Lower lobe of right lung (tissue), 2 donors: ENCODE results near the gene EXO1. TPM values are rescaled to one million over a fixed set of nuclear protein-coding genes. Genes with fewer than 3 reads are reported as not detected.
A peak's percentile ranks its signal among the peaks of the same experiment; 100 is the strongest.

Experiments used
- ATAC-seq, 2 donors: fragments of 200-7000 bp; cut with Tn5 transposase; one replicate each; pipeline ENCODE4 v1.9.1; 2020 to 2022; ENCODE audit warnings: mild to moderate bottlenecking in 2 of 2, moderate library complexity in 2 of 2
- DNase-seq: peaks from one replicate; pipeline ENCODE4 v3.0.0-alpha.2; 2020
- H3K27ac ChIP-seq: fragments of 200-600 bp; one replicate; pipeline ENCODE4 v1.8.0; 2022
- H3K27me3 ChIP-seq: fragments of 200-600 bp; one replicate; pipeline ENCODE4 v1.8.0; 2022; ENCODE audit warnings: low read depth
- H3K36me3 ChIP-seq: fragments of 200-600 bp; one replicate; pipeline ENCODE4 v1.8.0; 2022; ENCODE audit warnings: mild to moderate bottlenecking
- H3K4me1 ChIP-seq: fragments of 200-600 bp; one replicate; pipeline ENCODE4 v1.8.0; 2022
- H3K4me3 ChIP-seq: fragments of 200-600 bp; one replicate; pipeline ENCODE4 v1.8.0; 2022; ENCODE audit warnings: mild to moderate bottlenecking
- H3K9me3 ChIP-seq: fragments of 200-600 bp; one replicate; pipeline ENCODE4 v1.8.0; 2022
- intact Hi-C: fragments of 100-400 bp; cut with DNase I; formaldehyde crosslinking; loops from one replicate; pipeline ENCODE4 v1.11.0; 2022
- total RNA-seq: library from RNA; stranded (reverse); fragmentation: NEBNext Ultra II Directional; extraction: Animal tissue kit (Norgen Biotek cat#: 25700); gene quantifications from one replicate; pipeline ENCODE4 v1.2.1, GENCODE V29; 2021
- TF ChIP-seq, protein P1 (sequence below): fragments of 200-600 bp; IDR thresholded peaks from one replicate; pipeline ENCODE4 v1.8.0; 2022; ENCODE audit warnings: antibody characterized with exemption, mild to moderate bottlenecking
- donor health status: DM: no; HTN: yes; CAD: no; lungs with severe emphysema.

EXO1 gene
- total RNA-seq, 1 donor from 2014 or later, result 1.4 TPM

DNA sequence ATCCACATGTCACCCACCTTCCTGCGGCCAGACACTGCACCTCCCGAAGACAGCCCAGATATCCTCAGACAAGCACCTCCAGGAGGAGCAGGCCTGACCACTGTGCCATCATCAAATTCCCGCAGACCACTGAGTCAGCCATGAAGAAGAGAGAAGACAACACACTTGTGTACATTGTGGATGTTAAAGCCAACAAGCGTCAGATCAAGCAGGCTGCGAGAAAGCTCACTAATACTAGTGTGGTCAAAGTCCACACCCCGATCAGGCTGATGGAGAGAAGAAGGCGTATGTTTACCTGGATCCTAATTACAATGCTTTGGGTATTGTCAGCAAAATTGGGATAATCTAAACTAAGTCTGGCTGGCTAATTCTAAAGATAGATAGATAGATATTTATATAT, 68.2 kb downstream of the EXO1 start:
- Histone ChIP-seq H3K36me3 (no peaks in the 10 kb centered on the region), H3K9me3 (no peaks in the 10 kb centered on the region), H3K4me1 (no peaks in the 10 kb centered on the region), H3K27ac (no peak overlapping the region), H3K4me3 (no peak overlapping the region), H3K27me3 (no peaks in the 10 kb centered on the region)
- TF ChIP-seq, protein P1, sequence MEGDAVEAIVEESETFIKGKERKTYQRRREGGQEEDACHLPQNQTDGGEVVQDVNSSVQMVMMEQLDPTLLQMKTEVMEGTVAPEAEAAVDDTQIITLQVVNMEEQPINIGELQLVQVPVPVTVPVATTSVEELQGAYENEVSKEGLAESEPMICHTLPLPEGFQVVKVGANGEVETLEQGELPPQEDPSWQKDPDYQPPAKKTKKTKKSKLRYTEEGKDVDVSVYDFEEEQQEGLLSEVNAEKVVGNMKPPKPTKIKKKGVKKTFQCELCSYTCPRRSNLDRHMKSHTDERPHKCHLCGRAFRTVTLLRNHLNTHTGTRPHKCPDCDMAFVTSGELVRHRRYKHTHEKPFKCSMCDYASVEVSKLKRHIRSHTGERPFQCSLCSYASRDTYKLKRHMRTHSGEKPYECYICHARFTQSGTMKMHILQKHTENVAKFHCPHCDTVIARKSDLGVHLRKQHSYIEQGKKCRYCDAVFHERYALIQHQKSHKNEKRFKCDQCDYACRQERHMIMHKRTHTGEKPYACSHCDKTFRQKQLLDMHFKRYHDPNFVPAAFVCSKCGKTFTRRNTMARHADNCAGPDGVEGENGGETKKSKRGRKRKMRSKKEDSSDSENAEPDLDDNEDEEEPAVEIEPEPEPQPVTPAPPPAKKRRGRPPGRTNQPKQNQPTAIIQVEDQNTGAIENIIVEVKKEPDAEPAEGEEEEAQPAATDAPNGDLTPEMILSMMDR, result no peak
- intact Hi-C loops, result no loop called here
- DNase-seq (no peak), ATAC-seq (no peak)

DNA sequence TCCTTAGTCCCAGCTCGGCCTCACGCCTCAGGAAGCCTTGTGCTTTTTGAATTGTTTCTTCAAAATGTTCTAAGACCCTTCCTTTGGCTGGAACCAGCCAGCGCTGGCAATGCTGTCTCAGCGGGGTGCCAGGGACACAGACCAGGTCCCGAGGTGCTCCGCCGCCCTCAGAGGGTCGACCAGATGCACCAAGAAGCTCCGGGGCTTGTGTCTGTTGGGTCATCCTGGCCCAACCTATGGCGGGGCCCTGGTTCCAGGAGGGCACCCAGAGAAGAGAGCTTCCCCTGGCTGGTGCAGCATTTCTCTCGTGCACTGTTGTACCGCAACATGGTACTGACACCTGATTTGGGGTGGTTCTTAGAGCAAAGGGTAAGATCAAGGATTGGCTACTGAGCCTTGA, 69.5 kb downstream of the EXO1 start:
- ATAC-seq (peak in 1 of 2 donors; percentile 21), DNase-seq (no peak)
- no peak overlapping the region for H3K4me3 ChIP-seq

DNA sequence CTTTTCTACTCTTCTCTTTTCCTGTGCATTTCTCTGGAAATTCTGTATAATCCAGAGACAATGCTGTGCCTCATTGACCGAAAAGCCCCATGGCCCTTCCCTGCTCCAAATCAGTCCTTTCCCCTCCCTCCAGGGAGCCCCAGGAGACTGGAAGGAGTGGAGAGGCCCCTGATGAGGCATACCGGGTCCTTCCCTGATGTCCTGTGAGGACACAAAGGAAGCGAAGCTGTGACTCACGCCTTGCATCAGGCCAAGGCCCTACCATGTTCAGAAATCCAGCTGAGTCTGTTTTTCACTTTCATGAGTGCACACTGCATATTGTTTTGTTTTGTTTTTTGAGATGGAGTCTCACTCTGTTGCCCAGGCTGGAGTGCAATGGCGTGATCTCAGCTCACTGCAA, 70.9 kb downstream of the EXO1 start:
- H3K27me3 ChIP-seq, result no peaks in the 10 kb centered on the region
- ATAC-seq, result no peak
- intact Hi-C loops, result no loop called here
- no peak overlapping the region for H3K27ac ChIP-seq
- no peaks in the 10 kb centered on the region for H3K9me3 ChIP-seq
- TF ChIP-seq, protein P1, result no peak
- H3K4me1 ChIP-seq, result no peaks in the 10 kb centered on the region
- no peaks in the 10 kb centered on the region for H3K36me3 ChIP-seq
- H3K4me3 ChIP-seq, result no peak overlapping the region
- DNase-seq, result no peak

More for the DNA sequence above, 69.5 kb downstream of the EXO1 start:
- intact Hi-C loops, result no loop called here
- no peaks in the 10 kb centered on the region for H3K4me1 ChIP-seq
- no peaks in the 10 kb centered on the region for H3K36me3 ChIP-seq
- H3K9me3 ChIP-seq, result no peaks in the 10 kb centered on the region
- H3K27me3 ChIP-seq, result no peaks in the 10 kb centered on the region
- no peak overlapping the region for H3K27ac ChIP-seq
- TF ChIP-seq, protein P1, result no peak

DNA sequence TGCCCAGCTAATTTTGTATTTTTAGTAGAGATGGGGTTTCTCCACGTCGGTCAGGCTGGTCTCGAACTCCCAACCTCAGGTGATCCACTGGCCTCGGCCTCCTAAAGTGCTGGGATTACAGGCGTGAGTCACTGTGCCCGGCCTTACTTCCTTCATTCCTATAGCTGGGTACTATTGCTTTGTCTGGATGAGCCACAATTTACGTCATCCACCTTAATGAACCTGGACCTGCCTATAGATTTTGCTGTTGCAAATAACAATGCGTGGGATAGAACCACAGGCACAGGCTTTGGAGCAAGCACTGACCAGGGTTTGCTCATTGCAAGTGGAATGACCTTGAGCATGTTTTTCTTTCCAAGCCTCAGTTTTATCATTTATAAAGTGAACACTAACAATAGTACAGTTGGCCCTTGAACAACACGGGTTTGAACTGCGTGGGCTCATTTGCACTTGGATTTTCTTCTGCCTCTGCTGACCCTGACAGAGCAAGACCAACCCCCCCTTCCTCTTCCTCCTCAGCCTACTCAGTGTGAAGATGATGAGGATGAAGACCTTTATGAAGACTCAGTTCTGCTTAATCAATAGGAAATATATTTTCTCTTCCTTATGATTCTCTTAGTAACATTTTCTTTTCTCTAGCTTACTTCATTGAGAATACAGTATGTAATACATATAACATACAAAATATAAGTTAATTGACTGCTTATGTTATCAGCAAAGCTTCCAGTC, 76.2 kb downstream of the EXO1 start:
- H3K4me3 ChIP-seq, result no peak overlapping the region
- H3K27ac ChIP-seq, result no peak overlapping the region
- intact Hi-C loops, result no loop called here
- H3K27me3 ChIP-seq, result no peaks in the 10 kb centered on the region
- ATAC-seq (no peak), DNase-seq (no peak)
- H3K36me3 ChIP-seq, result no peaks in the 10 kb centered on the region
- no peaks in the 10 kb centered on the region for H3K9me3 ChIP-seq
- no peaks in the 10 kb centered on the region for H3K4me1 ChIP-seq
- TF ChIP-seq, protein P1, result no peak

DNA sequence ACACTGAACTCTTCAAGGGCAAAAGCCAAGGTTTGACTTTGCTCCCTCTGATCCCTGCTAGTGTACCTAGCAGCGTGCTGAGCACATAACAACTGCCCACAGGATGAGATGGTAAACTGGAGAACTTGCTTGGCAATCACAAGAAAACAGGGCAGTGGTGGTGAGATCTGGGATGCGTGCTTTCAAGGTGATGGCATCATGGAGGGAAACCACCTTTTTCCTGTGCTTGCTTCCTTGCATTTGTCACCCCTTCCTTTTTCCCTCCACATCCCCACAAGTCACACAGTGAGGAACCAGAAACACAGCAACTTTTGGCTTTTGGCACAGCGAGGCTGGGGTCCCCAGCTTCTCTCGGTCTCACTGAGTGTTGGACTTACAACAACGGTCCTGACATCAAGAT, 78.1 kb downstream of the EXO1 start:
- intact Hi-C loops, result no loop called here
- Histone ChIP-seq H3K4me1 (no peaks in the 10 kb centered on the region), H3K9me3 (no peaks in the 10 kb centered on the region), H3K36me3 (no peaks in the 10 kb centered on the region), H3K27ac (no peak overlapping the region), H3K27me3 (no peaks in the 10 kb centered on the region), H3K4me3 (no peak overlapping the region)
- no peak for ATAC-seq
- TF ChIP-seq, protein P1, result no peak
- DNase-seq, result no peak
